Endothelial cell of umbilical vein (primary cell): ENCODE measurements around the gene KHNYN.

Experiments used
- CTCF ChIP-seq, 2 donors: IDR thresholded peaks; 1 replicate in 1 of 2; 2 replicates in 1 of 2; pipeline ENCODE4 v1.5.1; 2011; ENCODE audit warnings: low read length in 2 of 2, mild to moderate bottlenecking in 2 of 2, moderate library complexity in 2 of 2, control low read depth in 1 of 2, inconsistent platforms in 1 of 2, low read depth in 1 of 2; ENCODE audit not compliant: insufficient read depth in 1 of 2; ENCODE audit errors: extremely low read depth in 1 of 2
- EZH2 ChIP-seq: IDR thresholded peaks from 2 replicates; pipeline ENCODE4 v1.6.1; 2012; ENCODE audit warnings: borderline replicate concordance, low read depth, mild to moderate bottlenecking, moderate library complexity, low read length, inconsistent platforms; ENCODE audit not compliant: severe bottlenecking
- FOS ChIP-seq: IDR thresholded peaks from 2 replicates; pipeline ENCODE4 v1.6.1; 2011; ENCODE audit warnings: mild to moderate bottlenecking, low read length, moderate library complexity, borderline replicate concordance; ENCODE audit not compliant: insufficient read depth
- GATA2 ChIP-seq: IDR thresholded peaks from 2 replicates; pipeline ENCODE4 v1.7.0; 2011; ENCODE audit warnings: low read depth, mild to moderate bottlenecking, moderate library complexity, mixed read lengths, low read length; ENCODE audit not compliant: insufficient read length, insufficient read depth
- JUN ChIP-seq: IDR thresholded peaks from 2 replicates; pipeline ENCODE4 v1.6.1; 2011; ENCODE audit warnings: borderline replicate concordance, low read depth; ENCODE audit not compliant: insufficient read length, insufficient read depth
- MAX ChIP-seq: IDR thresholded peaks from 2 replicates; pipeline ENCODE4 v1.6.1; 2011; ENCODE audit not compliant: insufficient read depth, insufficient read length
- MYC ChIP-seq: IDR thresholded peaks from one replicate; pipeline ENCODE4 v1.6.1; 2011; ENCODE audit warnings: mild to moderate bottlenecking, low read depth, low read length
- POLR2A ChIP-seq: IDR thresholded peaks from 2 replicates; pipeline ENCODE4 v1.6.1; 2012; ENCODE audit warnings: low read depth, mild to moderate bottlenecking, control low read depth, low read length
- POLR2AphosphoS5 ChIP-seq: IDR thresholded peaks from 2 replicates; pipeline ENCODE4 v1.6.1; 2012; ENCODE audit warnings: low read depth, mild to moderate bottlenecking, control low read depth, low read length, moderate library complexity; ENCODE audit not compliant: insufficient read depth

GRCh38 chr14:24422694-24423601, 6.8 kb upstream of the KHNYN start:
- TF ChIP-seq CTCF (IDR thresholded peaks at IDR 0.05; ENCODE audit: extremely low read depth in 1 of 2, insufficient read depth in 1 of 2, low read depth in 1 of 2, low read length in 2 of 2) (no peak), JUN (no peak), POLR2AphosphoS5 (no peak), FOS (no peak), POLR2A (no peak), EZH2 (no peak), MAX (no peak), GATA2 (no peak), MYC (no peak)
